ENCODE measurements around the gene METTL6.
A peak's percentile ranks its signal among the peaks of the same experiment; 100 is the strongest.
"Not testable (repeated sequence)": the region's sequence is repeated elsewhere in the genome, so short reads cannot be mapped to it uniquely, and the experiment has no call there.

Gene METTL6, protein sequence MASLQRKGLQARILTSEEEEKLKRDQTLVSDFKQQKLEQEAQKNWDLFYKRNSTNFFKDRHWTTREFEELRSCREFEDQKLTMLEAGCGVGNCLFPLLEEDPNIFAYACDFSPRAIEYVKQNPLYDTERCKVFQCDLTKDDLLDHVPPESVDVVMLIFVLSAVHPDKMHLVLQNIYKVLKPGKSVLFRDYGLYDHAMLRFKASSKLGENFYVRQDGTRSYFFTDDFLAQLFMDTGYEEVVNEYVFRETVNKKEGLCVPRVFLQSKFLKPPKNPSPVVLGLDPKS

GRCh38 chr3:15427182-15427880 lies at the start of gene METTL6, which contains the start of gene EAF1:
Gene METTL6 (minus strand): TSS chr3:15427544. CDS start chr3:15426511, 1,033 bp downstream.
Gene EAF1 (plus strand): TSS chr3:15427598. CDS start chr3:15427780, 182 bp downstream.
- DNase-seq (ENCODE audit: low read depth, low spot score) = peak; percentile 73

DNA sequence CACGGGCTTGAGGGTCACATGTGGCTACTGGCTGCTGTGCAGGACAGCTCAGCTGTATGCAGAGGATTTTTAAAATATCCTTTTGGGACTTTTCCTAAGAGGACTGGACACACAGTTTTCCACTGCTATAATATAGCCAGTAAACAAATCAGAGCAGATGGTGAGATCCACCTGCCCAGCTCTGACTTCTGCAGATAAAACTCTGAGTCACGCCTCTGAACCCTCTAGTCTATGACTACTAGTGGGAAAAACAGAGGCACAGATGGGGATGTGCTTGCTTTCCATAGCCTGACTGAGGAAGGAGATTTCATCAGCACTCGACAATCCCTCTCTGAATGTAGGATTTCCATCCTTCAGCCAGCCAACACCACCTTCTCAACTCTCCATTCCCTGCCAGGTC lies 49.0 kb upstream of the METTL6 start:
- DNase-seq (ENCODE audit: low read depth, low spot score) = no peak

DNA sequence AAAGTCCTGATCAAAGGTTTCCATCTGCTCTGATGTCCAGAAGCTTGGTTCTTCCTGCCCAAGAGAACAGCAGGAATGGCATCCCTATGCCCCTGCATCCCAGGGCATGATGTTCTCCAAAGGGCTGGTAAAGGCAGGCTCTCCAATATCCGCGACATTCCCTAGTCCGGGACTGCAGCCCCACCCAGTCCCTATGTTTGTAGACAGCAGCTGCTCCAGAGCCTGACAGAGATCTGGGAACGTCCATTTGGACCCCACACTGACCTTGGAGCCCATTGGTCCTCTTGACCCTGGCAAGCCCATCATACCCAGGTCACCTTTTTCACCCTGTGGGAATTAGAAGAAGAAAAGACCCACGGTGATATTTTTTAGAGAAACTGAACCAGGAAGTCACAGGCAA lies 47.8 kb upstream of the METTL6 start:
- no peak for DNase-seq (ENCODE audit: low read depth, low spot score)

DNA sequence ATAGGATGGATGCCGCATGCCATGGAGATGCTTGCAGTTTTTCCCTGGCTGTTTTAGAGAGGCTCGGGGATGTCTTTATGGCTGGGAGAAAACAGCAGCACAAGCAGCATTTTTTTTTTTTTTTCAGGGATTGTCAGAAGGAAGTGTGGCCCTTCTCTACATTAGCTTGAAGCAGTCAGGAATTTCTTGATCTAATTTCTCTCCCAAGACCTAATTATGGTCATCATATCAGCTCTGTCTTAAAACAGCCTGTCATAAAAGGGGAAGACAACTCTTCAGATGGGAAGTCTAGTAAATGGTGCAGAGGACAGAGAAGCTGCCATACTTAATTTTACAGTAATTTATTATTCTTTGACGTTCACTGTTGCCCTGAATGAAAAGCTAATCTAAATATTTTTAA lies 44.5 kb upstream of the METTL6 start:
- no peak for DNase-seq (ENCODE audit: low read depth, low spot score)

DNA sequence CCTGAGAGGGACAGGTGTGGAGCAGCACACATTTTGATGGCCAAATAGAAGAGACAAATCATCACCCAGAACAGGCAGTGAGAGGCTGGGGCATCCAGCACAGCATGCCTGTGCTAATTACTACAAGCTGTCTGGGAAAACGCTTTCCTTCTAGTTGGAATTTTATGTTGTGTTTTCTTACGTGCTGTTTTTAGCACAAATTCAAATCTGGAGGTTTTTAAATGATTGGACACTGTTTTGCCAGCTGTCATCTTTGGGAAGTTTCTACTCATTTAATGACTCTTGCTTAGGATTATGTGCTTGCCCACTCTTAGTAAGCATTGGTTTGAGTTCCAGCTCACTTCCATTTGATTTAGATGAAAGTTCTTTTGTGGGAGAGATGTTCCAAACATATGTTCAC lies 43.5 kb upstream of the METTL6 start:
- DNase-seq (ENCODE audit: low read depth, low spot score) = no peak

DNA sequence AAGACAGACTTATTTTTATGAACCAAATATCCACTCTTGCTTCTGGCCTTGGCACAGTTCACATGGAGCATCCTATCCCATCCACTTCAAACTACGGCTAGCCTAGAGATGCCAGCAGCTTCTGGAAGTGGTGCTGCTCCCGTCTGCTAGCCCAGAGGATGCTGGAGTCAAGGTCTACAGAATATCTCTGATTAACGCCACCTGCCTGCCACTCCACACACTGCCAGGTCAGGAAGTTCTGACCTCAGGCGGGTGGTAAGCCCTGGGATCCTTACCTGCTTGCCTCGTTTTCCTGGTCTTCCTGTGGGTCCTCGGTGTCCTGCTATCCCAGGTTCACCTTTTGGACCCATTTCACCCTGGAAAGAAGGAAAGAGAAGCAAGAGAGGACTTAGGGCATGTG lies 42.9 kb upstream of the METTL6 start:
- DNase-seq (ENCODE audit: low read depth, low spot score) = no peak

- no peak for DNase-seq (ENCODE audit: low read depth, low spot score)
These were observed 40.2 kb upstream of the METTL6 start for GRCh38 chr3:15467227-15468181.

GRCh38 chr3:15465876-15466585 lies 38.7 kb upstream of the METTL6 start:
- no peak for DNase-seq (ENCODE audit: low read depth, low spot score)

DNA sequence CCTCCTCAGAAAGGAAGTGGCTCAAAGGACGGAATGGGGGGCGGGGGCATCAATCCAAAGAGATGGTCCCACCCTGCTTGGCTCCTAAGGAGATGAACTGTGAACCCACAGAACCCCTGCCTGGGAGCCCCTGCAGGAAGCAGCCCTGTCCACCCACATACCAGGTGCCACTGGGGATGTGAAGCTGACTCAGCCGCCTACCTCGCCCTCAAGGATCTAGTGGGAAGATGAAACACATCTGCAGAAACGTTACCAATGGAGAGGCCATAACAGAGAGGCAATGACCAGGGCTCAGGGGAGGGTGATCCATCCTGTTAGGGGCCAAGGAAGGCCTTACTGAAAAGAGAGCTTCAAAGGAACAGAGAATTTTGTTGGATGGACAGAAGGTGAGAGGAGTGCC lies 35.1 kb upstream of the METTL6 start:
- DNase-seq (ENCODE audit: low read depth, low spot score) = no peak

DNA sequence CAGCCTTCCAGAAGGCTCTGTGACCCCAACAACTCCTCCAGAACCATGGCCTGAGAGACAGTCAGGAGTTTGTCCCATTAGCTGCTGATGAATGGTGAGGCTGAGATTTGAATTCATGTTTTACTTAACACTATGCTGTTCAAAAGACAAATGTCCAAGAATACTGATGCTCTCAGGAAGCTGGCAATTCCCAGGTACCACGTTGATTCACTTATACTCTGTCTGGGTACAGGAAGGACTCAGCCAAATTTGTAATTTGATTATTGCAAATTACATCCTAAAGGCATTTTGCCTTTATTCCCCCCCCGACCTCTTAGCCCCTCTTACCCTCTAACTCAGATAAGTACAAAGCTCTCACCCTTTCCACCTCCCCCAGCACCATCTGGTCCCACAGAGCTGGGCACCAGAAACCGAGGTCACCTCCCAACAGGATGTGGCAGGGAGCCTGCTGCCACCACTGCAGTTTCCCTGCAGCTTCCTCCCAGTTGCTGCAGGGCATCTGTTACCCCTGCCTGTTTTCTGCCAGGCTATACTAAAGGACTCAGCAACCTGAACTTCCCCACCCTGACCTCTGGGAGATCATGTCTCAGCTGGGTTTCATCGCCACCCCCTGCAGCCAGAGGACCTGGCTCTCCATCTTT lies 33.7 kb upstream of the METTL6 start:
- DNase-seq (ENCODE audit: low read depth, low spot score) = no peak

DNA sequence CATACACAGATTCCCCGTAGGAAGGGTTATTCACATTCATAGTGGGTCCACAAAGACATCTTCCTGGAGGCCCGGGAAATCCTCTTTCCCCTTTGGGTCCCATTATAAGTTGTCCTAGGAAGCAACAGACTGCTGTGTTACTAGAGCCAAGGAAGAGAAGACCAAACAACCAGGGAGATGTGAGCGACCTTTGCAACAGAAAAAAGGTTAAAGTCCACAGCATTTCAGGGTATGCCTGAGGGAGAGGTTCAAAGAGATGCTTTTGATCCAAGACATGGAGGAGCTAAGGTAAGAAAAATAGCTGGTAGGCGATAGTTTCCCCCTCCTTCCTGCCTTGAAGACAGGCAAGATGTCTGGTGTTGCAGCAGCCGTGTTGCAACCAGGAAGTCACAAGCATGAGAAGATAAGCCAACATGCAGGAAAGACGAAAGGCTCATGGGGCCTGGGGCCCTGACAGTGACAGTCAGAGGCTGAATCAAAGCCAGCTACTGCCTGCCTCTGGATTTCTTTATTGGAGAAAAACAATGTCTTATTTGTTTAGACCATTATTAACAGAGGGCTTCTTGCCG lies 31.0 kb upstream of the METTL6 start:
- DNase-seq (ENCODE audit: low read depth, low spot score) = no peak

- DNase-seq (ENCODE audit: low read depth, low spot score) = not testable (repeated sequence)
These were observed 29.6 kb upstream of the METTL6 start for GRCh38 chr3:15456915-15457314.

GRCh38 chr3:15456321-15456720 lies 29.0 kb upstream of the METTL6 start:
- DNase-seq (ENCODE audit: low read depth, low spot score) = no peak

- DNase-seq (ENCODE audit: low read depth, low spot score) = no peak
These were observed 28.4 kb upstream of the METTL6 start for GRCh38 chr3:15455756-15456155.

GRCh38 chr3:15454965-15455364 lies 27.6 kb upstream of the METTL6 start:
- no peak for DNase-seq (ENCODE audit: low read depth, low spot score)

GRCh38 chr3:15453991-15454625 lies 26.8 kb upstream of the METTL6 start:
- DNase-seq (ENCODE audit: low read depth, low spot score) = no peak

- DNase-seq (ENCODE audit: low read depth, low spot score) = no peak
These were observed 26.2 kb upstream of the METTL6 start for GRCh38 chr3:15453501-15453900.

DNA sequence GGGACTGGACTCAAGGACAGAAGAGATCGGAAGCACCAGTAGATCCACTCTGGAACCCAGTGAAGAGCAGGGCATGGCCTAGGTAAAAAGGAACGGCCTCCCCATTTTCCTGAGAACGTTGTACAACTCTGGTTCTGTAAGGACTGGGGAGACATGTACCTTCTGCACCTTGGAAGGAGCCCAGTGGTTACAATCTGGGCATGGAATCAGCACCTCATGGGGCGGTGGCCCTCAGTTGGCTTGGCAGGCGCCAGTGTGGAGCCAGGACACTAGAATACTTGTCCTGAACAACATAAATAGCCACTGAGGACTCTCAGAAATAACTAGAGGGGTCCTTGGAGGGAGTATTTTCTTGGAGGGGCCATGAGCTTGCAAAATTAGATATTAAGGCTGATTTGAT lies 25.6 kb upstream of the METTL6 start:
- DNase-seq (ENCODE audit: low read depth, low spot score) = no peak

DNA sequence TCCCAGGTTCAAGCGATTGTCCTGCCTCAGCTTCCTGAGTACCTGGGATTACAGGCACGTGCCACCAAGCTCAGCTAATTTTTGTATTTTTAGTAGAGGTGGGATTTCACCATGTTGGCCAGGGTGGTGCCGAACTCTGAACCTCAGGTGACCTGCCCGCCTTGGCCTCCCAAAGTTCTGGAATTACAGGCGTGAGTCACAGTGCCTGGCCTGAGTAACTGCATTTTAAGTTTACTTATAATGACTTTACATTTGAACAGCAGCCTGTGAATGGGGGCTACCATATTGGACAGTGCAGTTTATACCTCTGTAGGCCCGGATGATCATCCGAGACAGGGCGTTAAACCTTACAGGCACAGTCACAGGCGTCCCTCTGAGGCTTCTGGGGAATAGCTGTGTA lies 24.8 kb upstream of the METTL6 start:
- no peak for DNase-seq (ENCODE audit: low read depth, low spot score)
